IPS DF 19.7 (cell line): Measurements from ENCODE around the gene TACC3.

ENCODE experiments used
- DNase-seq: peaks from one replicate; pipeline ENCODE4 v3.0.0-alpha.2; 2013; ENCODE audit warnings: low read depth, low spot score

Gene TACC3

DNA sequence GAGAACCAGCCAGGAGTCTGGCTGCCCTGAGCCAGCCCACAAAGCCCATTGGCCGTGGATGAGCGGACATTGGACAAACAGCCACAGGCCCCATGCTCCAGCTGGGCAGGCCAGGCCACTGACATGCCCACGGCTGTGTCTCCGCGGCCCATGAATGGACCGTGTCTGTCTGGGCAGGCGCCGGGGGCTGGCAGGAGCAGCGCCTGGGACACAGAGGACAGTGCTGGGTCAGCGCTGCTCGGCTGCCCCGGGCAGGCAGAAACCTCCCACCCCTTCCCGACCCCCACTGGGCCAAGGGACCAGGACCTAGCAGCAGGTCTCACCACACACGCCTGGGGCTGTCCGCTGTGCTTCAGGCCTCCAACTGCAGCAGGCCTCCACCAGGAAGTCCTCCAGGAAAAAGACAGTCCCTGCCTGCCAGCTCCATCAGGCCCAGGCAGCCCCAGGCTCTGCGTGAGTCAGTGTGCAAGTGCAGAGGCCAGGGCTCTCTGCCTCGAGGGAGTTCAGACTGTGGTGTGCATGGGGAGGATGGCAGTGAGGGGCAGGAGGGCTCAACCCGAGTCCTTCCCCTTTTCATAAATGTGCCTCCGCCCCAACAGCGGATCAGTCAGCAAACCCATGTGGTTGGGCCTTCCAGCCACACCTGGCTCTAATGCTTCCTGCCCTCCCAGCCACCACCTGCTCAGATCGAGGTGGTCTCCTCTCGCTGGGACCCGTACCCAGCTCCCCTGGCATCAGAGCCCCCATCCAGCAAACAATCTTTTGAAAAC lies 54.6 kb downstream of the TACC3 start:
- DNase-seq, result no peak

GRCh38 chr4:1776521-1777161 lies 55.3 kb downstream of the TACC3 start:
- DNase-seq, result no peak

- no peak for DNase-seq
Observed at GRCh38 chr4:1777822-1778641, 56.7 kb downstream of the TACC3 start.

- no peak for DNase-seq
Observed at GRCh38 chr4:1778642-1779392, 57.5 kb downstream of the TACC3 start.

GRCh38 chr4:1779588-1780382 lies 58.5 kb downstream of the TACC3 start:
- no peak for DNase-seq

DNA sequence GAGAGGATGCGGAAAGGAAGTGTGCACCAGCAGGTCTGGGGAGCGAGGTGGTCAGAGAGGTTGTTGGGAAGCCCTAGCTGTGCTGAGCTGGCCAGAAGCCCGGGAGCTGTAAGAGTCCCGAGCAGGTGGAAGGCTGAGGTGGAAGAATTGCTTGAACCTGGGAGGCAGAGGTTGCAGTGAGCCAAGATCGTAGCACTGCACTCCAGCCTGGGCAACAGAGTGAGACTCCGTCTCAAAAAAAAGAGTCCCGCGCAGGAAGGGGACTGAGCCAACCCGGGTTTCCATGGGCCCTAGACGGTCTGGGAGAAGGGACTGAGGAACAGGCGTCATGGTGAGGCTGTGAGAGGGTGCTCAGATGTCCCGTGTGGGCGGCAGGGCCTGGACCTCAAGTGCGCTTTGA lies 59.1 kb downstream of the TACC3 start:
- DNase-seq, result no peak

DNA sequence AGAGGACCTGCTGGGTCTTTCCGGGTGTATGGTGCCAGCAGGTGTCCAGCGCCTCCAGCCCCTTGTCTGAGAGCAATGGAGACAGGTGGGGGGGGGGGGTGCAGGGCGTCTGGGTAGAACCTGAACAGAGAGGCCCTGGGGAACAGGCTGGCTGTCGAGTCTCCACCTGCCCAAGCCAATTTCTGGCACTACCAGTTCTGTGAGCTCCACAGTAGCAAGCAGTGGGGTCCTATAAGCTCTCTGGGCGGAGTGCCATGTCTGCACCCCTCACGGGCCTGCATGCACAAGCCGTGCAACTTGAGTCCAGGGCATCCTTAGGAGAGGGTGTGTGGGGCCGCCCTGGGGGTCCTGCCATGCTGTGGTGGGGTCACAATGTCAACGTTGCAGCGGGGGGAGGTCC lies 61.7 kb downstream of the TACC3 start:
- no peak for DNase-seq

GRCh38 chr4:1783970-1784369 lies 62.6 kb downstream of the TACC3 start:
- no peak for DNase-seq

DNA sequence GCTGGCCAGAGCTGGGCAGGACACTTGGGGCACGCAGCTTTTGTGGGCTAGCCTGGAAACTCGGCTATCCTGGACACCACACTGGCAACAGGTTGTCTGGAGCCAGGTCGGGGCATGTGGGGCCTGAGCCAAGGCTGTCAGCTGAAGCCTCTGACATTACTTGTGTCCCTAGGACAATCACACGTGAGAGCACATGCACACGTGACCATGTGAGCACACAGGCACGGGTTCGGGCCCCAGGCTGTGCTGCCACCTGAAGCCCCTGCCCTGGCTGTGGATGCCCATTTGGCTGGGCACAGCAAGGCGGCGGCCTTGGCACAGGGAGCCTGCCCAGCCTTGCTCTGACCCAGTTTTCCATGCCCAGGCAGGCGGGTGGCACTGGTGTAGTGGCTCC lies 63.1 kb downstream of the TACC3 start:
- DNase-seq, result no peak

DNA sequence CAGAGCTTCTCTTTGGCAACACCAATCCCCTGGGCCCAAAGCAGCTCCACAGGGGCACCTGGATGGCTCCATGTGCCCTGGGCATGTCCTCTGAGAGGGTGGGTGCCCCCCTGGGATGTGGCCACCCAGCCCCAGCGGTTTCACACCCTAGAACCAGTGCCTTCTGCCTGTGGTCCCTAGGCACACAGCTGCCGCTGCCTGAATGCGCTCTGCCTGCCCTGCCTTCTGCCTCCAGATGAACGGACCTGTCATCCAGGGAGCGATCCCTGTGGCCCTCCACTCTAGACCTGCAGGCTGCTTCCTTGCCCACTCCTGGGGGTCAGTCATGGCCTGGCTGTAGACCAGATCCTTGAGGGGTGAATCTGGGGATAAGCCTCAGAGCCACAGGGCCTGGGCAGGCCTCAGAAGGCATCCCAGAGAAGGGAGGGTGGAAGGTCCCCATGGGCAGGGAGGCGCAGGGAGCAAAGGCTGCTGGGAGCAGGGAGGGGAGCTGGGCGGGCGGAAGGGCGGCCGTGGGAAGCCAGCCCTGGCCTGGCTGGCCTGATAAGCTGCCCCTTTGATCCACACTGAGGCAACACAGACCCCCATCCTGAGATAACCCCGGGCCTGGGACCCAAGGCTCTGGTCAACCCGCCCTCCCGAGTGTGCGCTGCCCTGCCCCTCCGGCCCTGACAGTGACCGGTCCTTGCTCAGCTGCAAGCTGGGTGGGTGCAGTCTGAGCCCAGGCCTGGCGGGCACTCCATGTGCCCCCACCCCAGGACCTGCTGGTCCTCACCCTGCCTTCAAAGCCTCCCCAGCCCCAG lies 63.7 kb downstream of the TACC3 start:
- DNase-seq, result no peak

DNA sequence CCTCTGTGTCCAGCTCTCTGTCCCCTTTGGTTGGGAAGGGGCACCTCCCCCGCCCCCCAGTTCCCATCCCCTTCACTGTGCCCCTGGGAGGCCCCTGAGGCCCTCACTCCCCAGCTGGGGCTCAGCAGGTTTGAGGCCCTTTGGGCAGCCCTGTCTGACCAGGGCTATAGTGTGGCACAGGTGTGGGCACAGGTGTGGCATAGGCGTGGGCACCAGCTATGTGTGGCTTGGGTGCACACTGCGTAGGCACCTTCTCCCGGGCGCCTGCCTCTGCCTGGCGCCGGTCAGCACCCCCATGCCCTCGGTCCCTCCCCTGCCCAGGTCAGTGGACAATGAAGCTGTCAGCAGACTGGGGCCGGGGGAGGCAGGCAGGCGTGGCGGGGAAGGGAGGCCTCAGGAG lies 64.3 kb downstream of the TACC3 start:
- DNase-seq, result no peak

DNA sequence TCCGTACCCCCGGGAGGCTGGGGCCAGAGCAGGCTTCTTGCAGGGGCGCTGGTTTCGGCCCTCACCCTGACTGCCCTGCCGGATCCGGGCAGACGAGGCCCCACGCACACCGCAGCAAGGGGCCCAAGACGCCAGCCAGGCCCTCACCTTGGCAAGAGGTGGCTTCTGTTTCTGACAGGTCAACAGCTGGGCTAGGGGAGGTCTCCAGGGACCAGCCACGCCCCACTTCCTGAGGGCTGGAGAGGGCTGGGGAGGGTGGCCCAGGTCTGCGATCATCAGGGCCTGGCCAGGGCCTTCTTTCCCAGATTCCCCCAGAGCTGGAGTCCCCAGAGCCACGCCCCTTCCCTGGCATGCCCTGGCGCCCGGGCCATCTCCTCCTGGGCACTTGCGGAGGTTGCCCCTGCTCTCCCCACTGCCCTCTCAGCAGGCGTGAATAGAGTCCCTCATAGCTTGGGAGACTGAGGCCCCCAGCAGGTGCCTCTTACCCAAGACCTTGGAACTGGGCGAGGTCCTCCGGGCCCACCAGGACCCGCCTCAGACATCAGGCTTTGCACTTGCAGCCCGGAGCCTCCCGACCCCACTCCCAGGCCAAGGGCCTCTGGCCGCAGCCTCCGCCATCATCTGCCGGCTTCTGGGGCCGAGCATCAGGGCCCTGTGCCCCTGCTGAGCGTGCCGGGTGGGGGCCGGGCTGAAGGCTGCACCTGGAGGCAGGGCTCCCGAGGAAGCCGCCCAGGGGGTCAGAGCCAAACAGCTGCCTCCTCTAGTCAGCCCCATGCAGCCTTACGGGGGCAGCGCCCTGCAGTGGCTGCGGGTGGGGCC lies 65.4 kb downstream of the TACC3 start:
- DNase-seq, result no peak

GRCh38 chr4:1787411-1788077 lies 66.2 kb downstream of the TACC3 start:
- DNase-seq, result no peak

DNA sequence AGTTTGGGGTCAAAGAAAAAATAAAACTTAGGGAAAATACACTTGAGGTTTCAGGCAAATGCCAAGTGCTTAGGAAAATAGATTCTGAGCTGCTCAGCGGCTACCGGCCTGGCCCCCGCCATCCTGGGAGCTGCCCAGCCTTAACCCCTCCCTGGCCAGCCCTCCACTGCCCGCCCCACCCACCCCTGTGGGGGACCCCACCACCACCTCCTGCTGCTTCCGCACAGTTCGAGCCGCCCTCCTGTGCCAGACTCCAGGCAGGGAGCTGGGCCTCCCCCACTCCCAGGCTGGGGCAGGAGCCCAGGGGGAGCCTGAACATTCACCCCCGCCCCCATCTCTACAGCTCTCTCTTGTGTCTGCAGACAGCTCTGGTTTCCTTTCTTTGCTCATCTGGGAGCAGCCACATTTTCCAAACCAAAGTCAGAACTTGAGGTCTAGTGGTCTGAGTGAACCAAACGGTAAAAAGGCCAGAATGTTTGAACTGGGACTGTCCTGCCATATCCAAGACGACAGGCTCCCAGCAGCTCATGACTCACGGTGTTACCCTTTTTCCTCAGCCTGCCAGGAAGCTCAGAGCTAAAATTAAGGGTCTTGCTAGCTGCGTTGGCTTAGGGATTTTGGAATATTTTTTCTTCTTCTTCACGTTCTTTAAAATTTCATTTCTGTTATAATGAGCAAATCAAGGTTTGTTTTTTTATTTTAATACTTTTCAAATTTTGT lies 67.1 kb downstream of the TACC3 start:
- no peak for DNase-seq

DNA sequence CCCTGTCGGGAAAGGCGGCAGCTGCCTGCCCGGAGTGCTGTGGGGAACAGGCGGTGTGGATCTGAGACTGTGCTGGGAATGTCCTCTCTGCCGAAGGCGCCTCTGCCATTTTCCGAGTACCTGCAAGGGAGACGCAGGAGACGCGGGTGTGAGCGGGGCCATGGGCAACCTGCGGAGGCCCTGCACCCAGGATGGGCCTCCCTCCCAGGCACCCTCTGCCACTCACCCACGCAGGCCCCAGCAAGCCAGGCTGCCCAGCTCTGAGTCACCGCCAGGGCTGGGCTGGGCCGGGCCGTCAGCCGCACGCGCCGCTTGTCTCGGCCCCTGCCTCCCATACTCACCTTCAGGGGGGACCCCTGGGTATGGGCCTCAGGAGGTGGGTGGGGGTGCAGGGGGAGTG lies 68.2 kb downstream of the TACC3 start:
- no peak for DNase-seq

GRCh38 chr4:1790005-1790404 lies 68.7 kb downstream of the TACC3 start:
- no peak for DNase-seq

DNA sequence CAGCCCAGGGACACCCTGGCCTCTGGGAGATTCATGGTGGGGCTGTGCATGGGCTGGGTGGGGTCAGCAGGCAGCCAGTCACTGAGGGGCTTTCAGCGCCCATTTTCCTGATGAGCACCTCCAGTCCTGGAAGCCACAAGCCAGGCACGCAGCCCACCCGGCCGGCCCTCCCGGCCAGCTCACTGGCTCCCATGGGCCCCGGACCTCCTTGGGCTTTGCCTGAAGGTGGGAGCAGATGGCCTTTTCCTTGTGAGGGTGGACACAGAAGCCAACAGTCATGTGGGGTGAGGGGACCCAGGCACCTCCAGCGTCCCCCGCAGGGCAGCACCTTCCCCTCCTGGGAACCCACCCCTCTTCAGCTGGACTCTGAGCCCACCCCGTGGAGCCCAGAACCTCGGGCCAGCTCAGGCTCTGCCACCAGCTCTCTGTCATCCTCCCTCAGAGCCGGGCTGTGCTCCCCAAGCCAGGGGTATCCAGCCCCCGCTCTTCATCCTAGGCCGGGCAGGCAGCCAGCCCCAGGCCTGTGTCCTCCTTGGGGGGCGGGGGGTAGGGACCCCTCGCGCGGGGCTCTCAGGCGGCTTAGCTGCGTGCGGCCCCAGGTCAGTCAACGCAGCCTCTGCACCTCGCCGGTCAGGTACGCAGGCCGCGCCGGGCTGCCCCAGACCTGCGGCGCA lies 71.0 kb downstream of the TACC3 start:
- no peak for DNase-seq
